ENCODE results near the gene OR2T34. TPM values are rescaled to one million over a fixed set of nuclear protein-coding genes. Genes with fewer than 3 reads are reported as not detected.

Gene OR2T34
- total and polyA plus RNA-seq, 4 donors, result not detected

- TF ChIP-seq ATF3 (IDR thresholded peaks at IDR 0.05) (no peak), HNF4G (IDR thresholded peaks at IDR 0.05) (no peak), CTCF (IDR thresholded peaks at IDR 0.05; ENCODE audit: low read depth, low read length, missing input control) (peak; percentile 33), FOXA1 (IDR thresholded peaks at IDR 0.05) (no peak), NR2F2 (IDR thresholded peaks at IDR 0.05) (no peak), RAD21 (IDR thresholded peaks at IDR 0.05) (peak; percentile 36 to 78), YY1 (IDR thresholded peaks at IDR 0.05) (no peak), TAF1 (conservative IDR thresholded peaks at IDR 0.05) (no peak)
- no peak overlapping the region for H3K9ac ChIP-seq (ENCODE audit: low read depth in 1 of 2, low read length in 2 of 2)
- no peaks in the 10 kb centered on the region for H3K4me1 ChIP-seq (ENCODE audit: control insufficient read depth in 4 of 4, insufficient read depth in 4 of 4, low read length in 3 of 4)
- 25% methylated on average over 3 of the region's 3 CpGs for WGBS
- H3K36me3 ChIP-seq (ENCODE audit: control insufficient read depth in 4 of 4, insufficient read depth in 3 of 4, low read depth in 1 of 4, low read length in 3 of 4), result no peaks in the 10 kb centered on the region
- no peaks in the 10 kb centered on the region for H3K9me3 ChIP-seq (ENCODE audit: control insufficient read depth in 4 of 4, low read length in 3 of 4)
- H3K4me3 ChIP-seq (ENCODE audit: low read depth in 1 of 3, low read length in 3 of 3), result no peak overlapping the region
- H3K27me3 ChIP-seq (ENCODE audit: control insufficient read depth in 4 of 4, insufficient read depth in 4 of 4, low read length in 3 of 4), result no peaks in the 10 kb centered on the region
- DNase-seq (ENCODE audit: low spot score), result peak; percentile 55
- H3K27ac ChIP-seq (ENCODE audit: low read depth in 1 of 2, low read length in 2 of 2), result no peak overlapping the region
These were observed 44.3 kb upstream of the OR2T34 start for GRCh38 chr1:248618878-248619277.

- no peaks in the 10 kb centered on the region for H3K4me1 ChIP-seq (ENCODE audit: control insufficient read depth in 4 of 4, insufficient read depth in 4 of 4, low read length in 3 of 4)
- no peak overlapping the region for H3K27ac ChIP-seq (ENCODE audit: low read depth in 1 of 2, low read length in 2 of 2)
- no peaks in the 10 kb centered on the region for H3K36me3 ChIP-seq (ENCODE audit: control insufficient read depth in 4 of 4, insufficient read depth in 3 of 4, low read depth in 1 of 4, low read length in 3 of 4)
- TF ChIP-seq FOXA1 (IDR thresholded peaks at IDR 0.05) (no peak), NR2F2 (IDR thresholded peaks at IDR 0.05) (no peak), GABPA (IDR thresholded peaks at IDR 0.05 in 1 of 2, conservative IDR thresholded peaks at IDR 0.05 in 1 of 2) (no peak), ATF3 (IDR thresholded peaks at IDR 0.05) (no peak), RAD21 (IDR thresholded peaks at IDR 0.05) (no peak), REST (IDR thresholded peaks at IDR 0.05) (no peak), HNF4A (conservative IDR thresholded peaks at IDR 0.05) (no peak), MAX (IDR thresholded peaks at IDR 0.05) (no peak), JUND (IDR thresholded peaks at IDR 0.05) (no peak), CTCF (IDR thresholded peaks at IDR 0.05; ENCODE audit: low read depth, low read length, missing input control) (no peak), EGR1 (IDR thresholded peaks at IDR 0.05; ENCODE audit: low read depth in 2 of 2) (no peak), RXRA (IDR thresholded peaks at IDR 0.05) (no peak), FOXA2 (IDR thresholded peaks at IDR 0.05) (no peak), SP1 (IDR thresholded peaks at IDR 0.05) (no peak), TAF1 (conservative IDR thresholded peaks at IDR 0.05) (no peak), HNF4G (IDR thresholded peaks at IDR 0.05) (no peak)
- H3K9ac ChIP-seq (ENCODE audit: low read depth in 1 of 2, low read length in 2 of 2), result no peak overlapping the region
- no peak for DNase-seq (ENCODE audit: low spot score)
- H3K27me3 ChIP-seq (ENCODE audit: control insufficient read depth in 4 of 4, insufficient read depth in 4 of 4, low read length in 3 of 4), result no peaks in the 10 kb centered on the region
- no peaks in the 10 kb centered on the region for H3K9me3 ChIP-seq (ENCODE audit: control insufficient read depth in 4 of 4, low read length in 3 of 4)
- H3K4me3 ChIP-seq (ENCODE audit: low read depth in 1 of 3, low read length in 3 of 3), result no peak overlapping the region
- WGBS, result 75% methylated on average over 7 of the region's 7 CpGs
These were observed 43.6 kb upstream of the OR2T34 start for GRCh38 chr1:248618119-248618518.
